Neural cell (in vitro differentiated cells): ENCODE results near the gene SRF. TPM values are rescaled to one million over a fixed set of nuclear protein-coding genes. Genes with fewer than 3 reads are reported as not detected.

Source experiments
- H2AFZ ChIP-seq: fragments of 200-600, 300-800 bp; sonication (generic), shearing (Covaris generic); 2 replicates; pipeline ENCODE4 v1.6.0; 2014; ENCODE audit warnings: low read depth, mild to moderate bottlenecking, antibody characterized with exemption, low read length, moderate library complexity
- H3F3A ChIP-seq: fragments of 200-600 bp; shearing (Covaris generic); 2 replicates; pipeline ENCODE4 v1.6.1; 2016; ENCODE audit warnings: mild to moderate bottlenecking, moderate library complexity, mixed read lengths, antibody characterized with exemption, low read length; ENCODE audit not compliant: insufficient read depth, poor library complexity, severe bottlenecking
- H3K27ac ChIP-seq: fragments of 200-600, 300-800 bp; sonication (generic), shearing (Covaris generic); 2 replicates; pipeline ENCODE4 v1.5.1; 2014; ENCODE audit warnings: mild to moderate bottlenecking, low read length, moderate library complexity
- H3K27me3 ChIP-seq: fragments of 300-800, 200-600 bp; sonication (generic), shearing (Covaris generic); 2 replicates; pipeline ENCODE4 v1.6.0; 2014; ENCODE audit warnings: mild to moderate bottlenecking, low read depth, low read length, moderate library complexity; ENCODE audit not compliant: insufficient read depth
- H3K36me3 ChIP-seq: fragments of 300-800, 200-600 bp; sonication (generic), shearing (Covaris generic); 2 replicates; pipeline ENCODE4 v1.5.1; 2014; ENCODE audit warnings: mild to moderate bottlenecking, antibody characterized with exemption, low read length, moderate library complexity; ENCODE audit not compliant: insufficient read depth
- H3K4me2 ChIP-seq: fragments of 300-800, 200-600 bp; sonication (generic), shearing (Covaris generic); 2 replicates; pipeline ENCODE4 v1.6.0; 2014; ENCODE audit warnings: mild to moderate bottlenecking, low read length
- H3K4me3 ChIP-seq: fragments of 300-800, 200-600 bp; sonication (generic), shearing (Covaris generic); 2 replicates; pipeline ENCODE4 v1.5.1; 2014; ENCODE audit warnings: mild to moderate bottlenecking, low read length, moderate library complexity
- H3K79me2 ChIP-seq: fragments of 200-600 bp; shearing (Covaris generic); replicated peaks from 2 replicates; pipeline ENCODE4 v1.6.0; 2014; ENCODE audit warnings: mild to moderate bottlenecking, low read length, moderate library complexity; ENCODE audit not compliant: insufficient read depth
- H3K9ac ChIP-seq: fragments of 300-800, 200-600 bp; sonication (generic), shearing (Covaris generic); 2 replicates; pipeline ENCODE4 v1.6.1; 2016; ENCODE audit warnings: mild to moderate bottlenecking, low read length, mixed read lengths
- H3K9me2 ChIP-seq: fragments of 200-600 bp; shearing (Covaris generic); 2 replicates; pipeline ENCODE4 v1.6.1; 2016; ENCODE audit warnings: mild to moderate bottlenecking, low read length, mixed read lengths; ENCODE audit not compliant: insufficient read depth
- H3K9me3 ChIP-seq: fragments of 200-600, 300-800 bp; sonication (generic), shearing (Covaris generic); 2 replicates; pipeline ENCODE4 v1.6.1; 2016; ENCODE audit warnings: mild to moderate bottlenecking, mixed run types, low read length, moderate library complexity, mixed read lengths
- H4K20me1 ChIP-seq: fragments of 200-600 bp; shearing (Covaris generic); 2 replicates; pipeline ENCODE4 v1.6.1; 2016; ENCODE audit warnings: mild to moderate bottlenecking, mixed run types; ENCODE audit not compliant: insufficient read depth
- CTCF ChIP-seq: fragments of 450-650 bp; IDR thresholded peaks from 2 replicates; pipeline ENCODE4 v1.5.1; 2014; ENCODE audit warnings: antibody characterized with exemption, mild to moderate bottlenecking, moderate library complexity; ENCODE audit not compliant: poor library complexity, severe bottlenecking
- EP300 ChIP-seq: fragments of 450-650 bp; conservative IDR thresholded peaks from 2 replicates; pipeline ENCODE4 v1.6.1; 2014; ENCODE audit warnings: antibody characterized with exemption, mild to moderate bottlenecking, moderate library complexity; ENCODE audit not compliant: poor library complexity, severe bottlenecking
- EZH2 ChIP-seq: fragments of 200-600, 300-800 bp; shearing (Covaris generic), sonication (generic); IDR thresholded peaks from 2 replicates; pipeline ENCODE4 v1.6.1; 2014; ENCODE audit warnings: antibody characterized with exemption, low read length, borderline replicate concordance, mild to moderate bottlenecking; ENCODE audit not compliant: insufficient read depth, poor library complexity, severe bottlenecking
- MXI1 ChIP-seq: fragments of 450-650 bp; conservative IDR thresholded peaks from 2 replicates; pipeline ENCODE4 v1.6.1; 2014; ENCODE audit warnings: antibody characterized with exemption, mild to moderate bottlenecking; ENCODE audit not compliant: poor library complexity, severe bottlenecking
- POLR2AphosphoS5 ChIP-seq: IDR thresholded peaks from 2 replicates; pipeline ENCODE4 v1.6.1; 2012
- RAD21 ChIP-seq: fragments of 450-650 bp; conservative IDR thresholded peaks from 2 replicates; pipeline ENCODE4 v1.6.1; 2014; ENCODE audit warnings: antibody characterized with exemption, mild to moderate bottlenecking, moderate library complexity
- REST ChIP-seq: IDR thresholded peaks from 2 replicates; pipeline ENCODE4 v1.6.1; 2012; ENCODE audit warnings: borderline replicate concordance
- SMC3 ChIP-seq: fragments of 450-650 bp; conservative IDR thresholded peaks from 2 replicates; pipeline ENCODE4 v1.6.1; 2014; ENCODE audit warnings: antibody characterized with exemption, mild to moderate bottlenecking, moderate library complexity; ENCODE audit not compliant: poor library complexity
- TAF1 ChIP-seq: IDR thresholded peaks from 2 replicates; pipeline ENCODE4 v1.6.1; 2012; ENCODE audit warnings: low read depth
- polyA plus RNA-seq: library from polyadenylated mRNA; depleted of rRNA; stranded (reverse); fragments of >200 nt; gene quantifications from 2 replicates; pipeline ENCODE4 v1.2.3, GENCODE V29; 2014

The SRF gene
- polyA plus RNA-seq, 1 donor from 2014 or later = 24.8 TPM

GRCh38 chr6:43147691-43148477 is 23.2 kb upstream of the SRF start:
- Histone ChIP-seq H4K20me1 (no peaks in the 10 kb centered on the region), H3K4me3 (no peak overlapping the region), H3F3A (no peaks in the 10 kb centered on the region), H2AFZ (no peak overlapping the region), H3K36me3 (no peaks in the 10 kb centered on the region), H3K27ac (no peak overlapping the region), H3K9me2 (no peaks in the 10 kb centered on the region), H3K9ac (no peak overlapping the region), H3K27me3 (no peaks in the 10 kb centered on the region), H3K9me3 (no peaks in the 10 kb centered on the region), H3K4me2 (no peak overlapping the region), H3K79me2 (no peaks in the 10 kb centered on the region)
- TF ChIP-seq MXI1 (no peak), SMC3 (no peak), REST (no peak), EZH2 (no peak), EP300 (no peak), TAF1 (no peak), POLR2AphosphoS5 (no peak), RAD21 (no peak), CTCF (no peak)

- no peaks in the 10 kb centered on the region for H4K20me1 ChIP-seq
- TF ChIP-seq EZH2 (no peak), EP300 (no peak), POLR2AphosphoS5 (no peak), TAF1 (no peak), CTCF (no peak), REST (no peak), MXI1 (no peak)
- no peaks in the 10 kb centered on the region for H3F3A ChIP-seq
- H2AFZ ChIP-seq = no peak overlapping the region
- H3K36me3 ChIP-seq = no peaks in the 10 kb centered on the region
- H3K9ac ChIP-seq = no peak overlapping the region
- H3K9me3 ChIP-seq = no peaks in the 10 kb centered on the region
- no peak overlapping the region for H3K27ac ChIP-seq
- H3K79me2 ChIP-seq = no peaks in the 10 kb centered on the region
- no peak overlapping the region for H3K4me3 ChIP-seq
- H3K27me3 ChIP-seq = no peaks in the 10 kb centered on the region
- no peak overlapping the region for H3K4me2 ChIP-seq
- H3K9me2 ChIP-seq = no peaks in the 10 kb centered on the region
Observed at GRCh38 chr6:43149265-43149664, 21.8 kb upstream of the SRF start.
